Stimulated activated CD8-positive, alpha-beta memory T cell treated with anti-CD3 and anti-CD28 coated beads, Interleukin-2, amount 100 ng/mL, for 1 hour (primary cell): ENCODE data around the gene CD83.

Source experiments
- DNase-seq, 2 donors: peaks; one replicate each; pipeline ENCODE4 v3.0.0-alpha.2; 2020; ENCODE audit warnings: low read depth in 2 of 2

CD83 gene

GRCh38 chr6:14091339-14091978 lies 26.1 kb upstream of the CD83 start:
- no peak for DNase-seq

GRCh38 chr6:14092316-14092715 lies 25.3 kb upstream of the CD83 start:
- no peak for DNase-seq

GRCh38 chr6:14092838-14093789 lies 24.5 kb upstream of the CD83 start:
- no peak for DNase-seq

GRCh38 chr6:14094721-14095120 lies 22.9 kb upstream of the CD83 start:
- DNase-seq, result no peak

- DNase-seq, result no peak
Observed at GRCh38 chr6:14095437-14095836, 22.1 kb upstream of the CD83 start.

- no peak for DNase-seq
Observed at GRCh38 chr6:14100138-14100537, 17.4 kb upstream of the CD83 start.

GRCh38 chr6:14100966-14101365 lies 16.6 kb upstream of the CD83 start:
- no peak for DNase-seq

- DNase-seq, result no peak
Observed at GRCh38 chr6:14102383-14102782, 15.2 kb upstream of the CD83 start.

- DNase-seq, result no peak
Observed at GRCh38 chr6:14105547-14105946, 12.0 kb upstream of the CD83 start.

- DNase-seq, result no peak
Observed at GRCh38 chr6:14107000-14107399, 10.6 kb upstream of the CD83 start.

- DNase-seq, result no peak
Observed at GRCh38 chr6:14107711-14108494, 9.7 kb upstream of the CD83 start.

- DNase-seq, result no peak
Observed at GRCh38 chr6:14108571-14109410, 8.8 kb upstream of the CD83 start.

- no peak for DNase-seq
Observed at GRCh38 chr6:14109411-14109826, 8.2 kb upstream of the CD83 start.

- no peak for DNase-seq
Observed at GRCh38 chr6:14110001-14110818, 7.4 kb upstream of the CD83 start.

GRCh38 chr6:14113976-14114375 lies 3.6 kb upstream of the CD83 start:
- no peak for DNase-seq

- DNase-seq, result no peak
Observed at GRCh38 chr6:14118091-14118439, 493 bp downstream of the CD83 start.

GRCh38 chr6:14118446-14118845 lies 874 bp downstream of the CD83 start:
- DNase-seq, result no peak

GRCh38 chr6:14119784-14120183 lies 2.2 kb downstream of the CD83 start:
- DNase-seq, result no peak

GRCh38 chr6:14120546-14120945 lies 3.0 kb downstream of the CD83 start:
- no peak for DNase-seq

- no peak for DNase-seq
Observed at GRCh38 chr6:14121936-14122344, 4.4 kb downstream of the CD83 start.
